Testis (tissue), 2 donors: ENCODE data around the gene TSPAN32.

Experiments
- CTCF ChIP-seq, 3 experiments: fragments of 450-650 bp in 2 of 3; fragments of 200-600 bp in 1 of 3; sonication (generic) in 1 of 3; IDR thresholded peaks; one replicate each; pipeline ENCODE4 v1.5.1; 2016 to 2019; ENCODE audit warnings: antibody characterized with exemption in 3 of 3, mild to moderate bottlenecking in 2 of 3, moderate library complexity in 1 of 3
- POLR2A ChIP-seq: fragments of 450-650 bp; IDR thresholded peaks from one replicate; pipeline ENCODE4 v1.6.1; 2017; ENCODE audit warnings: antibody characterized with exemption, mild to moderate bottlenecking, moderate library complexity

GRCh38 chr11:2308713-2309112 is 6.9 kb downstream of the TSPAN32 start:
- no peak for TF ChIP-seq CTCF (IDR thresholded peaks at IDR 0.05)
- TF ChIP-seq POLR2A, result no peak
